HepG2 (cell line): ENCODE data around the gene TNFRSF6B. TPM values are rescaled to one million over a fixed set of nuclear protein-coding genes. Genes with fewer than 3 reads are reported as not detected.

Experiments used
- ARNTL ChIP-seq: sonication (generic); formaldehyde crosslinking; IDR thresholded peaks from 2 replicates; pipeline ENCODE4 v1.4.0; 2020; ENCODE audit warnings: mild to moderate bottlenecking, missing genetic modification reagents
- ELK4 ChIP-seq: sonication (generic); formaldehyde crosslinking; IDR thresholded peaks from 2 replicates; pipeline ENCODE4 v1.9.0; 2021; ENCODE audit warnings: missing genetic modification reagents, borderline replicate concordance
- FIP1L1 ChIP-seq: fragments of 200-400 bp; formaldehyde crosslinking; IDR thresholded peaks from 2 replicates; pipeline ENCODE4 v1.6.1; 2018; ENCODE audit warnings: low read depth, mild to moderate bottlenecking, low read length, moderate library complexity, borderline replicate concordance; ENCODE audit not compliant: insufficient read depth
- HNF4G ChIP-seq, 2 experiments: sonication (generic) in 1 of 2; formaldehyde crosslinking in 1 of 2; IDR thresholded peaks; 2 replicates each; pipeline versions ENCODE4 v1.4.0 to v1.6.1; 2011 to 2020; ENCODE audit warnings: borderline replicate concordance in 2 of 2, low read depth in 2 of 2, mild to moderate bottlenecking in 2 of 2, low read length in 1 of 2, missing genetic modification reagents in 1 of 2, moderate library complexity in 1 of 2
- PRDM10 ChIP-seq: sonication (generic); formaldehyde crosslinking; IDR thresholded peaks from 2 replicates; pipeline ENCODE4 v1.4.0; 2020; ENCODE audit warnings: low read depth, missing genetic modification reagents
- SATB2 ChIP-seq: sonication (generic); formaldehyde crosslinking; IDR thresholded peaks from 2 replicates; pipeline ENCODE4 v1.5.0; 2020; ENCODE audit warnings: missing genetic modification reagents
- TFDP2 ChIP-seq: sonication (generic); formaldehyde crosslinking; IDR thresholded peaks from 2 replicates; pipeline ENCODE4 v1.4.0; 2020; ENCODE audit warnings: missing genetic modification reagents
- THRA ChIP-seq: sonication (generic); formaldehyde crosslinking; IDR thresholded peaks from 2 replicates; pipeline ENCODE4 v1.4.0; 2020; ENCODE audit warnings: missing genetic modification reagents, borderline replicate concordance
- U2AF1 ChIP-seq: fragments of 200-400 bp; formaldehyde crosslinking; optimal IDR thresholded peaks from 2 replicates; pipeline ENCODE3; 2017; ENCODE audit warnings: mild to moderate bottlenecking, low read depth, low read length
- WIZ ChIP-seq: sonication (generic); formaldehyde crosslinking; IDR thresholded peaks from 2 replicates; pipeline ENCODE4 v1.5.1; 2020; ENCODE audit warnings: mild to moderate bottlenecking, missing genetic modification reagents
- ZNF430 ChIP-seq: sonication (generic); formaldehyde crosslinking; IDR thresholded peaks from 2 replicates; pipeline ENCODE4 v1.9.0; 2021; ENCODE audit warnings: mild to moderate bottlenecking, missing genetic modification reagents
- ZNF512B ChIP-seq: sonication (generic); formaldehyde crosslinking; IDR thresholded peaks from 2 replicates; pipeline ENCODE4 v1.5.1; 2020; ENCODE audit warnings: missing genetic modification reagents, mild to moderate bottlenecking, borderline replicate concordance
- ZNF563 ChIP-seq: sonication (generic); formaldehyde crosslinking; IDR thresholded peaks from 2 replicates; pipeline ENCODE4 v1.8.0; 2022; ENCODE audit warnings: mild to moderate bottlenecking, moderate library complexity, missing genetic modification reagents
- ZNF619 ChIP-seq: sonication (generic); formaldehyde crosslinking; IDR thresholded peaks from 2 replicates; pipeline ENCODE4 v1.4.0; 2020; ENCODE audit warnings: mild to moderate bottlenecking, missing genetic modification reagents
- ZNF724P ChIP-seq: sonication (generic); formaldehyde crosslinking; IDR thresholded peaks from 2 replicates; pipeline ENCODE4 v1.8.0; 2022; ENCODE audit warnings: missing genetic modification reagents, borderline replicate concordance
- polyA plus RNA-seq, 8 experiments: library from polyadenylated mRNA; depleted of rRNA in 3 of 8; stranded (reverse) in 7 of 8; unstranded in 1 of 8; fragments of >200 nt; fragmentation: Illumina TruSeq in 4 of 8; extraction: Trizol in 4 of 8; gene quantifications; 2 replicates each; pipeline versions ENCODE4 v1.2.1 to v1.2.3, GENCODE V29; 2011 to 2016; ENCODE audit warnings: low read depth in 4 of 8, missing spikeins in 1 of 8, mixed read lengths in 1 of 8; ENCODE audit not compliant: insufficient read depth in 1 of 8
- total RNA-seq, 5 experiments: library from RNA; depleted of rRNA; stranded (reverse); fragments of >200 nt; fragmentation: Illumina TruSeq; extraction: Trizol; gene quantifications; 2 replicates each; pipeline ENCODE4 v1.2.3, GENCODE V29; 2016; ENCODE audit warnings: low read depth in 1 of 5

The TNFRSF6B gene
- total and polyA plus RNA-seq, 2 of the 13 experiments (the other 11 are each of a cell fraction or from before 2014, with no cell fraction given) = 0.24 TPM; not detected in 1

- TF ChIP-seq ELK4 (CRISPR knock-in tag) = peak; percentile 36
- peak; percentile 89 for TF ChIP-seq ZNF430 (CRISPR knock-in tag)
- TF ChIP-seq SATB2 = peak; percentile 97
- 0 out of 2 replicates have a peak, but pooled peaks have one; percentile 25 for TF ChIP-seq ZNF512B (CRISPR knock-in tag)
- TF ChIP-seq ZNF619 (CRISPR knock-in tag) = peak; percentile 54
- no peak for TF ChIP-seq WIZ
- TF ChIP-seq ZNF724P (CRISPR knock-in tag) = peak; percentile 95
- peak; percentile 83 for TF ChIP-seq TFDP2 (CRISPR knock-in tag)
- TF ChIP-seq ZNF563 (CRISPR knock-in tag) = no peak
- peak; percentile 94 for TF ChIP-seq FIP1L1
- TF ChIP-seq HNF4G (IDR thresholded peaks at IDR 0.05; ENCODE audit: borderline replicate concordance, low read depth, low read length) = peak; percentile 43; the same call in 1 of the 2 replicates
- peak; percentile 85; the same call in 1 of the 2 replicates for TF ChIP-seq HNF4G (CRISPR knock-in tag; IDR thresholded peaks at IDR 0.05; ENCODE audit: borderline replicate concordance, low read depth)
- peak; percentile 90; the same call in 1 of the 2 replicates for TF ChIP-seq PRDM10 (CRISPR knock-in tag)
- TF ChIP-seq THRA (CRISPR knock-in tag) = peak; percentile 92
- no peak for TF ChIP-seq U2AF1
- peak; percentile 99 for TF ChIP-seq ARNTL (CRISPR knock-in tag)
Measured at GRCh38 chr20:63740627-63741353, 44.3 kb downstream of the TNFRSF6B start (continued).
